Measurements from ENCODE around the gene STARD7. TPM values are rescaled to one million over a fixed set of nuclear protein-coding genes. Genes with fewer than 3 reads are reported as not detected.

The STARD7 gene
- total RNA-seq, 1 donor from 2014 or later, result 100 TPM

DNA sequence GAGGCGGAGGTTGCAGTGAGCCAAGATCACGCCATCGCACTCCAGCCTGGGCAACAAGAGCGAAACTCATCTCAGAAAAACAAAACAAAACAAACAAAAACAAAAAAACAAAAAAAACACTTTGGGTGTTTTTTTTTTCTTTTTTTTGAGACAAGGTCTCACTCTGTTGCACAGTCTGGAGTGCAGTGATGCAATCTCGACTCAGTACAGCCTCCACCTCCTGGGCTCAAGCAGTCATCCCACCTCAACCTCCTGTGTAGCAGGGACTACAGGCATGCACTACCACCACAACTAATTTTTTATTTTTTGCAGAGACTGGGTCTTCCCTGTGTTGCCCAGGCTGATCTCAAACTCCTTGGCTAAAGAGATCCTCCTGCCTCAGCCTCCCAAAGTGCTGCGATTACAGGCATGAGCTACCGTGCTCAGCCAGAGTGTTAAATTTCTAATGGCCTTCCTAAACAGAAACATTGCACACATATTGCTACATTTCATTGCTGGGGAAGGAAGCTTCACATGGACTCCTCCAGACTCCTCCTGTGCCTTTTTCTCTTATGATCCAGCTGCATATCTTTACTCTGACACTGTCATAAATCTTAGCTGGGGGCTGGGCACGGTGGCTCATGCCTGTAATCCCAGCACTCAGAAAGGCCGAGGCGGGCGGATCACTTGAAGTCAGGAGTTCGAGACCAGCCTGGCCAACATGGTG lies 19.7 kb downstream of the STARD7 start:
- Mint-ChIP-seq H3K27ac (ENCODE audit: unreplicated experiment) (no peak overlapping the region), H3K4me3 (ENCODE audit: unreplicated experiment) (no peak overlapping the region), H3K36me3 (ENCODE audit: unreplicated experiment) (no peaks in the 10 kb centered on the region), H3K9me3 (ENCODE audit: unreplicated experiment) (no peaks in the 10 kb centered on the region), H3K4me1 (ENCODE audit: low read depth, unreplicated experiment) (no peaks in the 10 kb centered on the region), H3K27me3 (ENCODE audit: unreplicated experiment) (peaks cover 1% of the 10 kb centered on the region)
- TF ChIP-seq, protein P1, sequence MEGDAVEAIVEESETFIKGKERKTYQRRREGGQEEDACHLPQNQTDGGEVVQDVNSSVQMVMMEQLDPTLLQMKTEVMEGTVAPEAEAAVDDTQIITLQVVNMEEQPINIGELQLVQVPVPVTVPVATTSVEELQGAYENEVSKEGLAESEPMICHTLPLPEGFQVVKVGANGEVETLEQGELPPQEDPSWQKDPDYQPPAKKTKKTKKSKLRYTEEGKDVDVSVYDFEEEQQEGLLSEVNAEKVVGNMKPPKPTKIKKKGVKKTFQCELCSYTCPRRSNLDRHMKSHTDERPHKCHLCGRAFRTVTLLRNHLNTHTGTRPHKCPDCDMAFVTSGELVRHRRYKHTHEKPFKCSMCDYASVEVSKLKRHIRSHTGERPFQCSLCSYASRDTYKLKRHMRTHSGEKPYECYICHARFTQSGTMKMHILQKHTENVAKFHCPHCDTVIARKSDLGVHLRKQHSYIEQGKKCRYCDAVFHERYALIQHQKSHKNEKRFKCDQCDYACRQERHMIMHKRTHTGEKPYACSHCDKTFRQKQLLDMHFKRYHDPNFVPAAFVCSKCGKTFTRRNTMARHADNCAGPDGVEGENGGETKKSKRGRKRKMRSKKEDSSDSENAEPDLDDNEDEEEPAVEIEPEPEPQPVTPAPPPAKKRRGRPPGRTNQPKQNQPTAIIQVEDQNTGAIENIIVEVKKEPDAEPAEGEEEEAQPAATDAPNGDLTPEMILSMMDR (IDR thresholded peaks at IDR 0.05; ENCODE audit: partially characterized antibody, unreplicated experiment), result no peak
- DNase-seq, result no peak

DNA sequence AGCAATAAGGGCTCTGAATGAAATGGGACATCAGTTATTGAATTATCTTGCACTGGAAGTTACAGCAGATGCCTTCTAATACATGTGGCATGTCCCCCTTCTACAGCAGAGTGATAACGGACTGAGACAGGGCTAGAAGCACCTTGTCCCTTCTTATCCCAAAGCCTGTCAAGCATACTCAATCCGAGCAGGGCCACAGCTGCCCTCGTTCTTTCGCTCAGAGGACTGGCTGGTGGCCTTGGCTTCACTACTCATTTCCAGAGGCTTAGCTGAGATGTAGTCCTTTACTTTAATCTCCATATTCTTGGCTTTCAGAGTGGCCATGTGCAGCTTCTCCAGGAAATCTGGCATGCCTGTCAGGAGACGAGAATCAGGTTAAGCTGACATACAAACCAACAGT lies 22.1 kb downstream of the STARD7 start:
- Mint-ChIP-seq H3K36me3 (ENCODE audit: unreplicated experiment) (no peaks in the 10 kb centered on the region), H3K4me3 (ENCODE audit: unreplicated experiment) (no peak overlapping the region), H3K4me1 (ENCODE audit: low read depth, unreplicated experiment) (no peaks in the 10 kb centered on the region), H3K27me3 (ENCODE audit: unreplicated experiment) (peaks cover 2% of the 10 kb centered on the region), H3K9me3 (ENCODE audit: unreplicated experiment) (no peaks in the 10 kb centered on the region), H3K27ac (ENCODE audit: unreplicated experiment) (no peak overlapping the region)
- TF ChIP-seq, protein P1 (IDR thresholded peaks at IDR 0.05; ENCODE audit: partially characterized antibody, unreplicated experiment), result no peak
- DNase-seq, result no peak

DNA sequence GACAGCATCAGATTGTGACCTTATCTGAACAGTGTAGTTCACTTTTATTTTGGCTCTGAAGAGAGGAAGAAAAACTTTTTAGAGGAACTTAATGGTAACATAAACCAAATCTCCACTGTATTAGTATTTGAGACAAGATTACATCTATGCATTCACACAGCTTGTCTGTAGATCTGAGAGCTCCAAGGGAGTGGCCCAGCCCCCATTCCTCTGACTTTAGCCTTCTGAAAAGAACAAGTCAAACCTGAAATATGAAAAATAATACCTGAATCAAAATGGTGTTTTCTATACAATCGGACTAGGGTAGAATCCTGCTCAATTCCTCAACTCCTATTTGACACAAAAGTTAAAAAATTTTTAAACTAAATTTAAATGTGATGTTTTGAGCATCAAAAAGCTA lies 23.1 kb downstream of the STARD7 start:
- no peaks in the 10 kb centered on the region for H3K36me3 Mint-ChIP-seq (ENCODE audit: unreplicated experiment)
- H3K4me3 Mint-ChIP-seq (ENCODE audit: unreplicated experiment), result no peak overlapping the region
- no peaks in the 10 kb centered on the region for H3K9me3 Mint-ChIP-seq (ENCODE audit: unreplicated experiment)
- no peak overlapping the region for H3K27ac Mint-ChIP-seq (ENCODE audit: unreplicated experiment)
- H3K4me1 Mint-ChIP-seq (ENCODE audit: low read depth, unreplicated experiment), result no peaks in the 10 kb centered on the region
- H3K27me3 Mint-ChIP-seq (ENCODE audit: unreplicated experiment), result peaks cover 2% of the 10 kb centered on the region
- no peak for DNase-seq
- TF ChIP-seq, protein P1 (IDR thresholded peaks at IDR 0.05; ENCODE audit: partially characterized antibody, unreplicated experiment), result no peak

DNA sequence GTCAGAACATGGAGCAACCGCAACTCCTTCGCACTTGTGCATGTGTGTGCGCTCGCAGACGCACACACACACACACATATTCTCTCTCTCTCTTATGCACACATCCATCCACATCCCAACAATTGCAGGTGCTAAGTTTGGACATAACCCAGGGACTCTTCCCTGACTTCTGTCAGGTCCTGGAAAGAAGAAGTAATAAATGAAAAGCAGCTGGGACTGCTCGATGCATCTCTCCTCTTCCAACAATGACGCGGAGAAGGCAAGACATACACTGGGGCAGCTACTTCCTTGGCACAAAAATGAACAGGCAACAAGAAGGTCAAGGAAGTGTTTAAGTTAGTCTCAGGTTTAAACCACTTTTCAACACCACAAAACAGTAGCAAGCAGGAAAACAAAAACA lies 23.6 kb downstream of the STARD7 start:
- peaks cover 2% of the 10 kb centered on the region for H3K27me3 Mint-ChIP-seq (ENCODE audit: unreplicated experiment)
- no peak overlapping the region for H3K4me3 Mint-ChIP-seq (ENCODE audit: unreplicated experiment)
- H3K27ac Mint-ChIP-seq (ENCODE audit: unreplicated experiment), result no peak overlapping the region
- H3K4me1 Mint-ChIP-seq (ENCODE audit: low read depth, unreplicated experiment), result no peaks in the 10 kb centered on the region
- TF ChIP-seq, protein P1 (IDR thresholded peaks at IDR 0.05; ENCODE audit: partially characterized antibody, unreplicated experiment), result no peak
- no peak for DNase-seq
- no peaks in the 10 kb centered on the region for H3K36me3 Mint-ChIP-seq (ENCODE audit: unreplicated experiment)
- H3K9me3 Mint-ChIP-seq (ENCODE audit: unreplicated experiment), result no peaks in the 10 kb centered on the region

DNA sequence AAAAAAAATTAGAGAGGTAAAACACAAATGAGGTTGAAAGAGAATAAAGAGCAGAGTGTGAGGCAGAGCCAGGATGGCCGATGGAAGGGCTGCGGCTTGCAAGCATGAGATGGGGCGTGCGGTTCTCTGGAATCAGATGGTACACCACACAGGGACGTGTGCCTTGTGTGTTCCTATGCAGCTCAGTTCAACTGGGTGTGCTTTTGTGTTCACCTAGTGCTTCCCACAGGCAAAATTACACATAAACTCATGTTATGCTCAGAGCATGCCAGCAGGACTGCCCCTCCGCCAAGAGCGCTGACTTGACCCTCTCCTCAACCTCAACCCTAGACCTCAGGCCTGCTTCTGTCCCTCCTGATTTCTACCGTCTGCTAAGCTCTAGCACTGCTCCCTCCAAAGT lies 24.4 kb downstream of the STARD7 start:
- H3K9me3 Mint-ChIP-seq (ENCODE audit: unreplicated experiment), result no peaks in the 10 kb centered on the region
- no peak for DNase-seq
- TF ChIP-seq, protein P1 (IDR thresholded peaks at IDR 0.05; ENCODE audit: partially characterized antibody, unreplicated experiment), result no peak
- H3K27ac Mint-ChIP-seq (ENCODE audit: unreplicated experiment), result no peak overlapping the region
- H3K4me3 Mint-ChIP-seq (ENCODE audit: unreplicated experiment), result no peak overlapping the region
- H3K27me3 Mint-ChIP-seq (ENCODE audit: unreplicated experiment), result peaks cover 2% of the 10 kb centered on the region
- H3K36me3 Mint-ChIP-seq (ENCODE audit: unreplicated experiment), result no peaks in the 10 kb centered on the region
- H3K4me1 Mint-ChIP-seq (ENCODE audit: low read depth, unreplicated experiment), result no peaks in the 10 kb centered on the region
